Activated CD8-positive, alpha-beta memory T cell treated with anti-CD3 and anti-CD28 coated beads, Interleukin-2, amount 50 U/mL, for 1 hour (primary cell): ENCODE data around the gene ANKRD12.

Experiments used
- DNase-seq: peaks from one replicate; pipeline ENCODE4 v3.0.0-alpha.2; 2020; ENCODE audit errors: extremely low read depth

The ANKRD12 gene

GRCh38 chr18:9106094-9106493, 30.5 kb upstream of the ANKRD12 start:
- no peak for DNase-seq

GRCh38 chr18:9106800-9107584, 29.6 kb upstream of the ANKRD12 start:
- DNase-seq, result no peak

- DNase-seq, result no peak
Measured at GRCh38 chr18:9108911-9109310, 27.7 kb upstream of the ANKRD12 start.

GRCh38 chr18:9109523-9109922, 27.1 kb upstream of the ANKRD12 start:
- no peak for DNase-seq

DNA sequence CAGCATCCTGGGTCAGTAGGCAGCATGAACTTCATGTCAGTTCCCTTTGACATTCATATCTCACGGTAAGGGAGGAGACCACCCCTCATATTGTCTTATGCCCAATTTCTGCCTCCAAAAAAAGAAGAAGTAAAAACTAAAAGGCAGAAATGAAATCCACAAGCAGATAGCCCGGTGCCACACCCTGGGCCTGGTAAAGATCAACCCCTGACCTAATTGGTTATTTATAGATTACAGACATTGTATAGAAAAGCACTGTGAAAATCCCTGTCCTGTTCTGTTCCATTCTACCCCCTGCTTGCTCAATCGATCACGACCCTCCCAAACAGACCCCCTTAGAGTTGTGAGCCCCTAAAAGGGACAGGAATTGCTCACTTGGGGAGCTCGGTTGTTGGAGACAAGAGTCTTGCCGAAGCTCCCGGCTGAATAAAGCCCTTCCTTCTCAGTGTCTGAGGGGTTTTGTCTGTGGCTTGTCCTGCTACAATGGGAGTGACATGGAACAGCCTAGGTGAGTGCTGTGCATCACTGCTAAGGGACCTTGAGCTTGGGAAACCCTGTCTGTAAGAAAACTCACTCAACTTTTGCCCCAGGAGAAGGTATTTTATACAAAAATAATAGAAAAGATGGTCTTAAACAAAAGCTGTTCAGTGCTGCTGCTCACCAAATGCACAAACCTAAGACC, 23.0 kb upstream of the ANKRD12 start:
- DNase-seq, result no peak

GRCh38 chr18:9115984-9116383, 20.6 kb upstream of the ANKRD12 start:
- no peak for DNase-seq

DNA sequence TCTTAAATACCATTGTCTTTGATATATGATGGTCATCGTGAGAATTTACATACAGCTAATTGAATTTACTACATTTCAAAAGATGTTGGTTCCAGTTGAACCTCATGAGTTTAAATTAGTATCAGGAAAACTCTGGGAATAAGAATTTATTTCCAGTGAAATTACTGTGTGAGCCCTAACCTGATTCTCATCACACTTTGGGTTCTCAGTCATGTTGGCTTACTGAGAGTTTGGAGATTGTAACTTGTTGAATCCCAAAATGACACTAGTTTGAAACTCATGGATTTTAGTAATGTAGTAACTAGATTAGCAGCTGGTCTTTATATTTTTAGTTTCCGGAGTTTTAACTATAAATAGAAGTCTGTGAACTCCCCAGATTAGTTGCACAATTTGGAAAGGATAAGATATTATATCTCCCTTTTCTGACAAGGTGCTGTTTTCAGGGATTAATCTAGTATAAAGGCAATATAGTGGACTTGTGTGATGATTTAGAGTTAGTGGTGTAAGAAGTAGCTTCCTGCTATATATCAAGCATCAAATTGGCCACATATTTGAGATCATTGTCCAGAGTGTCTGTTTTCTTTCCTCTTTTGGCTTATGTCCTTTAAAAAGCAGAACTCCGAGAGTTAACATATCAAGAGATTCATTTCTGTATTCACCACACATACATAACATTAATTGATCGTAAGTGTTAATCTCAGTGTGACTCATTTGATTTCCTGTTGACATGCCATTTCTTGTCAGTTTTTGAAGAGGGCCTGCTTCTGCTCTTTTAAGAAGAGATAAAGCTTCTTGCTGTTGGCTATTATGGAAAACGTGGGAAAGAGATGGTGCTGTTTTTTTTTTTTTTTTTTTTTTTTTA, 18.4 kb upstream of the ANKRD12 start:
- no peak for DNase-seq

DNA sequence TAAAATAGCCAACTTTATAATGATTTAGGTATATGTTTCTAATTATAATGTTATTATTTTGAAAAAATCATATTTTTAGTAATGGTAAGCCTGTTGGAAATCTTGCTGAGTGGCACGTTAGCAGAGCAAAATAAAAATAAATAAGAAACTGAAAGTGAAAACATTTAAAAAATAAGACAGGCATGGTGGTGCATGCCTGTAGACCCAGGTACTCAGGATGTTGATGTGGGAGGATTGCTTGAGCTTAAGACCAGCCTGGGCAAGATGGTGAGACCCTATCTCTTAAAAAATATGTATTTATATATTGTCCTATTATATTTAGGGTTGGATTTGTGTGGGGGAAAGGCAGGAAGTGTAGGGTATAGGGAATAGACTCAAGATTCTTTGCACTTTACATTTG, 15.8 kb upstream of the ANKRD12 start:
- no peak for DNase-seq

GRCh38 chr18:9123520-9123919, 13.1 kb upstream of the ANKRD12 start:
- no peak for DNase-seq

DNA sequence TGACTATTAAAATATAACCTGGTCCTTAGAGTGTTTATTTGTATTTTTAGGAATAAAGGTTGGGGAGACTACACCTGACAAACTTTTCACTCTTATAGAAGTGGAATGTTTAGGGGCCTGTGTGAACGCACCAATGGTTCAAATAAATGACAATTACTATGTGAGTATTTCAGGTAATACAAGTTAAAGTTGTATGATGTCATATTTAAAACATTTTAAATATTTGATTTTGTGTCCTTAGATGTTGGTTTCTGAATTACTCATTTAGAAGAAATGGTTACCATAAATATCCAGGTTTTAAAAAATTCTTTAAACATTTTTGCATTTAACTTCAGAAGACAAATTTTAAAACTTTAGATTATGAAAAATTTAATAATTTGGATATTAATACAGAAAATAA, 11.8 kb upstream of the ANKRD12 start:
- no peak for DNase-seq

DNA sequence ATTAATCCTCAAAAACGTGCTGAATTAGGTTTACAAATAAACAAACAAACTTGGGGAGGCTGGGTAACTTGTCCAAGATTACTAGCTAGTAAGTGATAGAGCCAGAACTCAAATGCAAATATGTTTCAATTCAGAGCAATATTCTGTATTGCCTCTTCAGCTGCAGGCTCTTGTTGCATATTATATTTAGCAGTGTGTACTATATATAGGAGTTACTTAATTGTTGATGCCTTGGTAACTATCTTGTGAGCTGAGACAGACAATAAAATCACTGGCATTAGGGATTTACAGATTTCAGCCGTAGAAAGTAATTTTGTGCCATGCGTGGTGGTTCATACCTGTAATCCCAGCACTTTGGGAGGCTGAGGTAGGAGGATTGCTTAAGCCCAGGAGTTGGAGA, 10.2 kb upstream of the ANKRD12 start:
- DNase-seq, result no peak

DNA sequence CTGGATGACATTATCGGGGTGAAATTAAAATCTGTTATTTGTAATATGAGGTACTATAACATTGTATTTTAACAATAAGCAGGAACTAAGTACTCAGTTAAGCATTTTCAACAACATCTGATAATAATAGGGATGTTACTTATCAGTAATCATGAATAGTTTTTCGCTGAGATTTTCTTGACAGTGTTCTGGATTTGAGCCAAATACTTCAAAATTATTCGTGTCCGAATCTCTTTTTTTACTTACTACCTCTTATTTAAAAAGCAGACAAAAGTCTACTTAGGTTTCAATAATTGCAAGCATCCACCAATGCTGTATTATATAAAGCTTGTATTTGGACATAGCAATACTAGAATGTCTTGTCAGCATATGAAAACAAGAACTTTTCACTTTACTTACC, 6.4 kb upstream of the ANKRD12 start:
- no peak for DNase-seq

DNA sequence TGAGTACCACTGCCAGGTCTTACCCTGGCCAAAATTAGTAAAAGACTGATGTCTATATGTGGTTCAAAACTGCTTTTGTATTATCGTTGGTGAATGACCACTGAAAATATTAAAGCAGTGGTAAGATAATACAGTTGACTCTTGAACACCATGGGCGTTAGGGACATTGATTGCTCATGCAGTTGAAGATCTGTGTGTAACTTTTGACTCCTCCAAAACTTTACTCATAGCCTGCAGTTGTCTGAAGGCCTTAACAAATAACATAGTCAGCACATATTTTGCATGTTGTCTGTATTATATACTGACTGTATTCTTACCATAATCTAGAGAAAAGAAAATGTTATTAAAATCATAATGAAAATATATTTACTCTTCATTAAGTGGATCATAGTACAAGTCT, 5.8 kb upstream of the ANKRD12 start:
- DNase-seq, result no peak

GRCh38 chr18:9132628-9133027, 4.0 kb upstream of the ANKRD12 start:
- DNase-seq, result no peak

DNA sequence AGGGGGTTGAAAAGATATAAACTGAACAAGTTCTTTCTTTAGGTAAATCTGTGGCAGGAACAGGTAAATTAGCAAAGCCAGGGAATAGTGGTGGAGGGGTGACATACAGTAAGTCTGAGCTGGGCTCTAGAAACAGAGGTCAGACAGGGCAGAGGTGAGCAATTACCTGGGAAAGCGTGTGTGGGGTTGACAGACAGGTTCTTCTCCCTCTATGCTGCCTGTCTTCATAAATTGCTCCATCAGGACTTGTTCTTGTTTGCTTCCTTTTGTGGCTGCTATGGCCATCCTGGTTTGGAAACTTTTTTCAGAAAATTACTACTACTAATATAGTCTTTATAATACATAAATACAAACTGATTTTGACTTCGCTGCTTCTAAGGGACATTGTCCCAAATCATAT, 3.4 kb upstream of the ANKRD12 start:
- no peak for DNase-seq

- no peak for DNase-seq
Measured at GRCh38 chr18:9135081-9135911, 1.3 kb upstream of the ANKRD12 start.

DNA sequence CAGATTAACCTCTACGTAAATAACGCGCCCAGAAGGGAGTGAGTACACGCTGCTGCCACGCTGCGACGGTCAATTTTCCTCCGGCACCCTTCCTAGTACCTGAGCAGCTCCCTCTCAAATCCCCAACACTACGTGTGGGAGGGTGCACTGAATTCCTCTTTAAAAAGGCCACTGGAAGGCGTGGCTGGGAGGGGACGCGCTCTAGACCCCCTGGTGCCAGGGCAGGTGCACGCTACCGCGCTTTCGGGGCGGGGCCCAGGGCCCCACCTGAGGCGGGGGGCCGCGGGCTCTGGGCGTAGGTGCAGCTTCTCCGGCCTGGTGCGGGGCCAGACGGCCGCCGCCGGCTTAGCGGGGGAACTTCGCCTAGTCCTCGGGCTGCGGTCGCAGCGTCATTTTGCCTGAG, 668 bp upstream of the ANKRD12 start:
- no peak for DNase-seq

DNA sequence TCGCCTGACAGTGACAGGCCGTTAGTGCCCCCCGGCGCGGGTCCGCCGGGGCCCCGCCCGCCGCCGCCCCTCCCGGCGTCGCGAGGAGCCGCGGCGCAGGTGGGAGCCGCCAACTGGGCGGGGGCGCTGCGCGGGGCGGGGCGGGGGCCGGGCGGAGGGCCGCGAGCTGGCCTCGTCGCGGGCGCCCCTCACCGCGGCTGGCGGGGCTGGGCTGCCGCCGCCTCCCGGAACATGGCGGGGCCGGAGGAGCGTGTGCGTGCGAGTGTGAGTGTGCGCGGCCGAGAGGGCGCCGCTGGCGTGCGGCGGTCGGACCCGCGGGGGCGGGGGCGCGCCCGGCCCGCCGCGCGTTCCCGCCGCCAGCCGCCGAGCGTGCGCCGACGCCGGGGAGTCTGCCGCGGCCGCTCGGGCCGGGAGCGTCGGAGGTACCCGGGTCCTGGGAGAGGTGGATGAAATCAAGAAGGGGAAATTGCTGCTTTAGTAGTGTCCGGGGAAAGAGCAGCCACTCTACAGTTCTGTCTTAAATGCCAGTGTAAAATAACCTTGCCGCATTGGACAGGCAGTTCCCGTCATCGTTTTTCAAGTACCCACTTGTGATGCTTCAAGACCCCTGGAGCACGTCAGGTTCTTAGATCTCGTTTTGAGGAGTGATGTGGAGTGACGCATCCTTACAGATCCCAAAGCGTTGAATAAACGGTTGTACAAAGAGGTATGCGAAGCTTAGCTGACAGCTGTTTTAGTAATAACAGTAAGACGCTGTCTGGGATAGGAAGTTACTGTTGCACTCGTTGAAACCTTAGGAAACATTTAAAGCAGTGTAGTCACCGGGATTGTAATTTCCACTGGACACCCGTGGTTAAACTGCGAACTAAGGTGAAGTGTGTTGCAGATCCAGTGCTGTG, 836 bp downstream of the ANKRD12 start:
- peak; percentile 50 for DNase-seq

DNA sequence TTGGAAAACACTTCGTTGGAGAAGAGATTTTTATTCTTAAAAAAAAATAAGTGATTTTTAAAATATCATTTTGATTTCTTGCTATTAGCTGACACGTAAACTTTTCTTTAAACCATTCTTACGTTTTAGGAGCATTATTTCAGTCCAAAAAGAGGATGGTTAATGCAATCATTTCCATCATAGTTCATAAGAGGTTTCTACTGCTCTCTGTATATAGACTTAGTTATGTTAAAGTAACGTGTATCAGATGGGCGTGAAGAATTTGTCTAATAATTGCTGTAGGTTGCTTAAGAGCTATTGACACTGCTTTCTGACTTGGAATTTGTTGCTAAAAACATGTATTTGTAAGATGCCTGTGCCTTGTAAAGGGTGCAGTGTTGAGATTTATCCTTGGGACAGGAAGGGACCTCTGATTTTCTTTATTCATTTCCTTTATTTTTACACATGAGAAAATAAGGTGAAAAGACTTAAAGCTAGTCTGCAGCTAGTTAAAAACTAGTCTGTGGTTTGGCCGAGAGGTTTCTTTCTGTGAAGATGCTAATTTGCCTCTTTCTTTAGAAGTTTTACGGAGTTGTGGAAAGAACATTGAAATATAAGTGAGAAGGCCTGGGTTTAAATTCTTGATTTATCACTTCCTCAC, 2.9 kb downstream of the ANKRD12 start:
- DNase-seq, result no peak

GRCh38 chr18:9140381-9140780, 3.8 kb downstream of the ANKRD12 start:
- no peak for DNase-seq
